Fibroblast of mammary gland (primary cell): Measurements from ENCODE around the gene CEP68.

Source experiments
- DNase-seq: peaks from one replicate; pipeline ENCODE4 v3.0.0-alpha.2; 2010; ENCODE audit warnings: low read depth
- H3K4me3 ChIP-seq: 2 replicates; pipeline ENCODE4 v1.5.1; 2011; ENCODE audit warnings: low read depth, mild to moderate bottlenecking, low read length, moderate library complexity; ENCODE audit not compliant: control insufficient read depth
- TF ChIP-seq, protein P1 (sequence below): conservative IDR thresholded peaks from 2 replicates; pipeline ENCODE4 v1.5.1; 2011; ENCODE audit warnings: low read depth, low read length, inconsistent platforms; ENCODE audit not compliant: control insufficient read depth, insufficient read depth

Gene CEP68

DNA sequence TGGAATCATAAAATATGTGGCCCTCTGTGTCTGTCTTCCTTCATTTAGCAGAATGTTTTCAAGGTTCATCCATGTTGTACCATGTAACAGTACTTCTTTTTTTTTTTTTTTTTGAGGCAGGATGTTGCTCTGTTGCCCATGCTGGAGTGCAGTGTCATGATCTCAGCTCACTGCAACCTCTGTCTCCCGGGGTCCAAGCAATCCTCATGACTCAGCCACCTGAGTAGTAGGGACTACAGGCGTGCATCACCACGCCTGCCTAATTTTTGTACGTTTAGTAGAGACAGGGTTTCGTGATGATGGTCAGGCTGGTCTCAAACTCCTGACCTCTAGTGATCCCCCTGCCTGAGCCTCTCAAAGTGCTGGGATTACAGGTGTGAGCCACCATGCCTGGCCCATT, 42.5 kb downstream of the CEP68 start:
- peak; percentile 53 for DNase-seq
- TF ChIP-seq, protein P1, sequence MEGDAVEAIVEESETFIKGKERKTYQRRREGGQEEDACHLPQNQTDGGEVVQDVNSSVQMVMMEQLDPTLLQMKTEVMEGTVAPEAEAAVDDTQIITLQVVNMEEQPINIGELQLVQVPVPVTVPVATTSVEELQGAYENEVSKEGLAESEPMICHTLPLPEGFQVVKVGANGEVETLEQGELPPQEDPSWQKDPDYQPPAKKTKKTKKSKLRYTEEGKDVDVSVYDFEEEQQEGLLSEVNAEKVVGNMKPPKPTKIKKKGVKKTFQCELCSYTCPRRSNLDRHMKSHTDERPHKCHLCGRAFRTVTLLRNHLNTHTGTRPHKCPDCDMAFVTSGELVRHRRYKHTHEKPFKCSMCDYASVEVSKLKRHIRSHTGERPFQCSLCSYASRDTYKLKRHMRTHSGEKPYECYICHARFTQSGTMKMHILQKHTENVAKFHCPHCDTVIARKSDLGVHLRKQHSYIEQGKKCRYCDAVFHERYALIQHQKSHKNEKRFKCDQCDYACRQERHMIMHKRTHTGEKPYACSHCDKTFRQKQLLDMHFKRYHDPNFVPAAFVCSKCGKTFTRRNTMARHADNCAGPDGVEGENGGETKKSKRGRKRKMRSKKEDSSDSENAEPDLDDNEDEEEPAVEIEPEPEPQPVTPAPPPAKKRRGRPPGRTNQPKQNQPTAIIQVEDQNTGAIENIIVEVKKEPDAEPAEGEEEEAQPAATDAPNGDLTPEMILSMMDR = no peak
- no peak overlapping the region for H3K4me3 ChIP-seq

DNA sequence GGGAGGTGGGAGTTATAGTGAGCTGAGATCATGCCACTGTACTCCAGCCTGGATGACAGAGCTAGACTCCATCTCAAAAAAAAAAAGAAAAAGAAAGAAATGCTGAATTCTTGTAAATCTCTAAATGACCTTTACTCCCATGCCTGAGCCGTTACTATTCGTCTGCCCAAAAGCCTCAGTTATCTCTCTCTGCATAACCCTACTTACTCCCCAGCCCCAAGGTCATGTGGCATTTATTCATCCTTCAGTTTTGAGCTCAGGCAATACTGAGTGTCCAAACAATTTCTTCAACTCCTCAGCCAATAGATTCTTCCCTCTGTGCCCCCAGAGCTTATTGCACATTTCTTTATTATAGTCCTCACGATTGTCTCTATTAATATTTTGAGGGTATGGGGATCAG, 44.9 kb downstream of the CEP68 start:
- no peak for DNase-seq
- TF ChIP-seq, protein P1 = no peak
- no peak overlapping the region for H3K4me3 ChIP-seq

GRCh38 chr2:65103013-65103715, 46.9 kb downstream of the CEP68 start:
- TF ChIP-seq, protein P1 = no peak
- no peak overlapping the region for H3K4me3 ChIP-seq
- DNase-seq = no peak

DNA sequence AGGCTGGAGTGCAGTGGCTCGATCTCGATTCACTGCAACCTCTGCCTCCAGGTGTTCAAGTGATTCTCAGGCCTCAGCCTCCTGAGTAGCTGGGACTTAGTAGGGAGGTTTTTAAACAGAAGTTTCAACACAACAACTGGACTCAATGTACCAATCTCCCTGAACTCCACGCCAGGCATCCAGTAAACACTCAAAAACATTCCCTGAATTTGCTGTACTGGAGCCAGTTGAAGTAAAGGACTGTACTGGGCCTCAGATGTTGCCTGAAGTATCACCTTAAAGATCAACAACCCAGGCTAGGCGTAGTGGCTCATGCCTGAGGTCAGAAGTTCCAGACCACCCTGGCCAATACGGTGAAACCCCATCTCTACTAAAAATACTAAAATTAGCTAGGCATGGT, 51.3 kb downstream of the CEP68 start:
- no peak overlapping the region for H3K4me3 ChIP-seq
- TF ChIP-seq, protein P1 = no peak
- DNase-seq = no peak

- DNase-seq = no peak
- H3K4me3 ChIP-seq = no peak overlapping the region
- TF ChIP-seq, protein P1 = no peak
These were observed 52.6 kb downstream of the CEP68 start for GRCh38 chr2:65108780-65109179.

GRCh38 chr2:65112633-65113032, 56.4 kb downstream of the CEP68 start:
- TF ChIP-seq, protein P1 = no peak
- H3K4me3 ChIP-seq = no peak overlapping the region
- no peak for DNase-seq
